ENCODE results near the gene HSP90AB1.
A peak's percentile ranks its signal among the peaks of the same experiment; 100 is the strongest.

Gene HSP90AB1

GRCh38 chr6:44243345-44243744 lies 3.6 kb upstream of the HSP90AB1 start:
- no peak for DNase-seq (ENCODE audit: low read depth)
- Histone ChIP-seq H3K9me3 (ENCODE audit: control insufficient read depth, low read length) (no peaks in the 10 kb centered on the region), H3K4me3 (ENCODE audit: low read length) (no peak overlapping the region), H3K9ac (ENCODE audit: low read length) (no peak overlapping the region), H3K27me3 (replicated peaks; ENCODE audit: control insufficient read depth, insufficient read depth, low read length) (no peaks in the 10 kb centered on the region), H3K4me1 (ENCODE audit: control insufficient read depth, insufficient read depth, low read length) (peaks cover 12% of the 10 kb centered on the region), H3K36me3 (ENCODE audit: control insufficient read depth, insufficient read depth, low read length, severe bottlenecking) (no peaks in the 10 kb centered on the region)

GRCh38 chr6:44245391-44245911 lies 1.4 kb upstream of the HSP90AB1 start:
- no peak for DNase-seq (ENCODE audit: low read depth)

GRCh38 chr6:44245912-44246662 lies 814 bp upstream of the HSP90AB1 start:
- Histone ChIP-seq H3K4me1 (ENCODE audit: control insufficient read depth, insufficient read depth, low read length) (peaks cover 23% of the 10 kb centered on the region), H3K9ac (ENCODE audit: low read length) (peak overlapping the region; percentile 100), H3K4me3 (ENCODE audit: low read length) (peak overlapping the region; percentile 100), H3K9me3 (ENCODE audit: control insufficient read depth, low read length) (no peaks in the 10 kb centered on the region), H3K36me3 (ENCODE audit: control insufficient read depth, insufficient read depth, low read length, severe bottlenecking) (peaks cover 25% of the 10 kb centered on the region), H3K27me3 (replicated peaks; ENCODE audit: control insufficient read depth, insufficient read depth, low read length) (no peaks in the 10 kb centered on the region)
- peak; percentile 89 for DNase-seq (ENCODE audit: low read depth)

More at GRCh38 chr6:44245391-44245911, 1.4 kb upstream of the HSP90AB1 start:
- H3K4me1 ChIP-seq (ENCODE audit: control insufficient read depth, insufficient read depth, low read length), result peaks cover 23% of the 10 kb centered on the region
- H3K27me3 ChIP-seq (replicated peaks; ENCODE audit: control insufficient read depth, insufficient read depth, low read length), result no peaks in the 10 kb centered on the region
- H3K9ac ChIP-seq (ENCODE audit: low read length), result peak overlapping the region; percentile 100
- H3K4me3 ChIP-seq (ENCODE audit: low read length), result peak overlapping the region; percentile 100
- no peaks in the 10 kb centered on the region for H3K9me3 ChIP-seq (ENCODE audit: control insufficient read depth, low read length)
- peaks cover 19% of the 10 kb centered on the region for H3K36me3 ChIP-seq (ENCODE audit: control insufficient read depth, insufficient read depth, low read length, severe bottlenecking)

- DNase-seq (ENCODE audit: low read depth), result peak; percentile 74
- peaks cover 41% of the 10 kb centered on the region for H3K36me3 ChIP-seq (ENCODE audit: control insufficient read depth, insufficient read depth, low read length, severe bottlenecking)
- H3K9me3 ChIP-seq (ENCODE audit: control insufficient read depth, low read length), result no peaks in the 10 kb centered on the region
- peak overlapping the region; percentile 100 for H3K4me3 ChIP-seq (ENCODE audit: low read length)
- peaks cover 23% of the 10 kb centered on the region for H3K4me1 ChIP-seq (ENCODE audit: control insufficient read depth, insufficient read depth, low read length)
- no peaks in the 10 kb centered on the region for H3K27me3 ChIP-seq (replicated peaks; ENCODE audit: control insufficient read depth, insufficient read depth, low read length)
- peak overlapping the region; percentile 100 for H3K9ac ChIP-seq (ENCODE audit: low read length)
Measured at GRCh38 chr6:44247338-44248302, 719 bp downstream of the HSP90AB1 start.

- H3K27me3 ChIP-seq (replicated peaks; ENCODE audit: control insufficient read depth, insufficient read depth, low read length), result no peaks in the 10 kb centered on the region
- H3K4me3 ChIP-seq (ENCODE audit: low read length), result peak overlapping the region; percentile 100
- no peak for DNase-seq (ENCODE audit: low read depth)
- H3K36me3 ChIP-seq (ENCODE audit: control insufficient read depth, insufficient read depth, low read length, severe bottlenecking), result peaks cover 50% of the 10 kb centered on the region
- H3K9me3 ChIP-seq (ENCODE audit: control insufficient read depth, low read length), result no peaks in the 10 kb centered on the region
- peak overlapping the region; percentile 100 for H3K9ac ChIP-seq (ENCODE audit: low read length)
- H3K4me1 ChIP-seq (ENCODE audit: control insufficient read depth, insufficient read depth, low read length), result peaks cover 23% of the 10 kb centered on the region
Measured at GRCh38 chr6:44248579-44248978, 1.7 kb downstream of the HSP90AB1 start.

GRCh38 chr6:44249082-44249748 lies 2.3 kb downstream of the HSP90AB1 start:
- Histone ChIP-seq H3K9ac (ENCODE audit: low read length) (peak overlapping the region; percentile 100), H3K4me1 (ENCODE audit: control insufficient read depth, insufficient read depth, low read length) (peaks cover 23% of the 10 kb centered on the region), H3K27me3 (replicated peaks; ENCODE audit: control insufficient read depth, insufficient read depth, low read length) (no peaks in the 10 kb centered on the region), H3K36me3 (ENCODE audit: control insufficient read depth, insufficient read depth, low read length, severe bottlenecking) (peaks cover 57% of the 10 kb centered on the region), H3K4me3 (ENCODE audit: low read length) (peak overlapping the region; percentile 100), H3K9me3 (ENCODE audit: control insufficient read depth, low read length) (no peaks in the 10 kb centered on the region)
- DNase-seq (ENCODE audit: low read depth), result no peak

- Histone ChIP-seq H3K9me3 (ENCODE audit: control insufficient read depth, low read length) (no peaks in the 10 kb centered on the region), H3K27me3 (replicated peaks; ENCODE audit: control insufficient read depth, insufficient read depth, low read length) (no peaks in the 10 kb centered on the region), H3K9ac (ENCODE audit: low read length) (no peak overlapping the region), H3K36me3 (ENCODE audit: control insufficient read depth, insufficient read depth, low read length, severe bottlenecking) (peaks cover 66% of the 10 kb centered on the region), H3K4me1 (ENCODE audit: control insufficient read depth, insufficient read depth, low read length) (peaks cover 23% of the 10 kb centered on the region), H3K4me3 (ENCODE audit: low read length) (no peak overlapping the region)
- no peak for DNase-seq (ENCODE audit: low read depth)
Measured at GRCh38 chr6:44250067-44250717, 3.3 kb downstream of the HSP90AB1 start.

- no peaks in the 10 kb centered on the region for H3K9me3 ChIP-seq (ENCODE audit: control insufficient read depth, low read length)
- H3K36me3 ChIP-seq (ENCODE audit: control insufficient read depth, insufficient read depth, low read length, severe bottlenecking), result peaks cover 72% of the 10 kb centered on the region
- no peak overlapping the region for H3K9ac ChIP-seq (ENCODE audit: low read length)
- no peak overlapping the region for H3K4me3 ChIP-seq (ENCODE audit: low read length)
- DNase-seq (ENCODE audit: low read depth), result no peak
- peaks cover 18% of the 10 kb centered on the region for H3K4me1 ChIP-seq (ENCODE audit: control insufficient read depth, insufficient read depth, low read length)
- no peaks in the 10 kb centered on the region for H3K27me3 ChIP-seq (replicated peaks; ENCODE audit: control insufficient read depth, insufficient read depth, low read length)
Measured at GRCh38 chr6:44250718-44251123, 3.8 kb downstream of the HSP90AB1 start.

GRCh38 chr6:44251576-44252524 lies 4.9 kb downstream of the HSP90AB1 start:
- Histone ChIP-seq H3K4me1 (ENCODE audit: control insufficient read depth, insufficient read depth, low read length) (peaks cover 25% of the 10 kb centered on the region), H3K4me3 (ENCODE audit: low read length) (no peak overlapping the region), H3K36me3 (ENCODE audit: control insufficient read depth, insufficient read depth, low read length, severe bottlenecking) (peaks cover 74% of the 10 kb centered on the region), H3K9me3 (ENCODE audit: control insufficient read depth, low read length) (no peaks in the 10 kb centered on the region), H3K9ac (ENCODE audit: low read length) (no peak overlapping the region), H3K27me3 (replicated peaks; ENCODE audit: control insufficient read depth, insufficient read depth, low read length) (no peaks in the 10 kb centered on the region)
- DNase-seq (ENCODE audit: low read depth), result no peak

Data from adipocyte (in vitro differentiated cells).